Measurements from ENCODE around the gene DTX3L.

The DTX3L gene

DNA sequence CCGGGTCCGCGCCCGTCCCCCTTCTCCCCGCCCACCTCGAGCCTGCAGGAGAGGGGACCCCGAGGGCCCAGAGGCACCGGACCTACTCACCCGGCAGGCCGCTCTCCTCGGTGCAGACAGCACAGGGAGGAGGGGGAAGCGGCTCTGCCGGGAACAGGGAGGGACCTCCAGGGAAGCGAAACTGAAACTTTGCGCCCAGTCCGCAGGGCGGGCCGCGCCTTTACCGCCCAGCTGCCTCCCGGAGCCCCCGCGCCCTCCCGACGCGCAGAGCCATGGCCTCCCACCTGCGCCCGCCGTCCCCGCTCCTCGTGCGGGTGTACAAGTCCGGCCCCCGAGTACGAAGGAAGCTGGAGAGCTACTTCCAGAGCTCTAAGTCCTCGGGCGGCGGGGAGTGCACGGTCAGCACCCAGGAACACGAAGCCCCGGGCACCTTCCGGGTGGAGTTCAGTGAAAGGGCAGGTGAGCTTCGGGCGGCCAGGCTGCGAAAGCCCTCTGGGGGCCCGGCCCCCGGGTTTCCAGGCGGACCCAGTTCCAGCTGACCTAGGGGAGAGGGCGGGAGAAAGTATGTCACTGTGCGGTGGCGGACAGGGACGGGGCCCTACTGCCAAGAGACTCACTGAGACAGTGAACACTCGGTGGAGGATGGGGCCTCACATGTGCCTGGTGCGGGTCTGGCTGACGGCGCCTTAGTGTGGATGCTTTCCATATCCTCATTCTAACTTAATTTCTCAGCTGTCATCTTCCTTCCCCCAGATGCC, at the start of gene DTX3L, which contains the start of gene PARP9:
DTX3L (plus strand) TSS at position 184 of the 758 bp plus-strand sequence; CDS start at position 273, 89 bp downstream.
PARP9 (minus strand) TSS at position 146 of the 758 bp plus-strand sequence. CDS start 4,680 bp downstream, outside the sequence.
- peak; percentile 77 for DNase-seq (ENCODE audit: low spot score)

DNA sequence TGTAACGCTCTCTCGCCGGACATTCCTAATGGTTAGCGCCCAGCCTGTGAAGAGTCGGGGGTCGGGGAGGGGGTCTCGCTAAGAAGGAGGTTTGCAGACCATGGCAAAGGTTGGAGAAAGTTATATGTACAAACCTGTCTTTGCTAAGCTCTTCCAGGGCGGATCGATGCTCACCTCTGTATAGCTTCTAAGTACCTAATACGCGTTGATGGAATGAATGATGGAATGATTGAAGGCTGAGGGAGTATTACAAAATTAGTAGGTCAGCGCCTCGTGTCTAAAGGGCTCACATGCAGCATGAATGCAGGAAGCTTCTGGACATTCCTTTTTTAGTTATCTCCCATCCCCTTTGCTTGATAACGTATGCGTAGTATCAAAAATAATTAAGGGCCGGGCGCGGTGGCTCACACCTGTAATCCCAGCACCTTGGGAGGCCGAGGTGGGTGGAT, 49.1 kb upstream of the DTX3L start:
- no peak for DNase-seq (ENCODE audit: low spot score)

DNA sequence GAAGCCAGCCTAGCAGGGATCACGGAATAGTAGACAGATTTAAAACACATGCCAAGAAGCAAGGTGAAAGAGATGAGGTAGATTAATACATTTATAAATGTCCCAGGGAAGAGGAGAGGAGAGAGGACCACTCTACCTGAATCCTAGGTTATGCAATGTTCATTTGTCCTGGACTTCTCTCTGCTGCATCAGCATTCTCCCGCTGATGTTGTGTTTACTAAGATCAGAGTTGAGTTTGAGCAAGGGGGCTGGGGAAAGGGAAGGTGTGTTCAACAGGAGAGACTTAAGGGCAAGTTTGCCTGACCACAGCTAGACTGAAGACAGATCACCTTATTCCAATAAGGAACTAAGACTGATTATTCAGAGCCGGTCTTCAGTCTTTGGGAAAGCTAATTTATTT, 48.3 kb upstream of the DTX3L start:
- DNase-seq (ENCODE audit: low spot score), result no peak

DNA sequence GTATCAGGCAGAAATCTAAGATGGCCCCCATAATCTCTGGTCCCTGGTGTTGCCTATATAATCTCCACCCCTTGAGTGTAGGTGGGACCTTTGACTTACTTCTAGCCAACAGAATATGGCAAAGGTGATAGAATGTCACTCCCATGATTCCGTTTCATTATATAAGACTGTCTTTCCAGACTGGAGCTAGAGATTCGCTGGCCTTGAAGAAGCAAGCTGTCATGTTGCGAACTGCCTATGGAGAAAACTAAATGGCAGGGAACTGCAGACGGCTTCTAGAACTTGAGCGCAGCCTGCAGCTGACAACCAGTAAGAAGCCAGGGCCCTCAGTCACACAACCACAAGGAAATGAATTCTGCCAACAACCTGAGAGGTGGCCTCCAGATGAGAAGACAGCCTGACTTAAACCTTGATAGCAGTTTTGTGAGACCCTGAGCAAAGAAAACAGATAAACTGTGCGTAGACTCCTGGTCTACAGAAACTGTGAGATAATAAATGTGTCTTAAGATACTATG, 47.2 kb upstream of the DTX3L start:
- DNase-seq (ENCODE audit: low spot score), result no peak

DNA sequence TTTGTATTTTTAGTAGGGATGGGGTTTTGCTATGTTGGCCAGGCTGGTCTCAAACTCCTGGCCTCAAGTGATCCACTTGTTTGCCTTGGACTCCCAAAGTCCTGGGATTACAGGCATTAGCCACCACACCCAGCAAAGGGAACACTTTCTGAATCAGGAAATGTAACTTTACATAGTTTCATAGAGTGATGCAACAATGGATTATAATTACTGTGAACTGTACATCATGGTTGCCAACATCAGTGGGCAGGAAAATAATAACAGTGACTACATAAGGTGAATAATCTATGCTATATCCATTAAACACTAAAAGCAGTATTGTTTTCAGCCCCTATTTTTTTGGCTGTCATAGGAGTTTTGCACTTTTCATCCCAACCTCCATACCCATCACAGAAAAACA, 44.4 kb upstream of the DTX3L start:
- DNase-seq (ENCODE audit: low spot score), result peak; percentile 28

DNA sequence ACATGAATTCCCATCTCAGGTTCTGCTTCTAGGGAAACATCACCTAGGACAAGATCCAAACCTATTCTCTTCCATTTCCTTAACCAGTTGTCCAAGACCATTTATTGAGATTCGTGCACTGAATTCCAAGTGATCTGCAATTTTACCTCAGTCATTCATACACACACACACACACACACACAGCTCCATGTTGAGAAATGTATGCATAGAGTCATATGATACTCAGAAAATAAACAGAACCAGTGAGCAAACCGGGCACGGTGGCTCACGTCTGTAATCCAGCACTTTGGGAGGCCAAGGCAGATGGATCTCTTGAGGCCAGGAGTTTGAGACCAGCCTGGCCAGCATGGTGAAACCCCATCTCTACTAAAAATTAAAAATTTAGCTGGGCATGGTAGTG, 43.3 kb upstream of the DTX3L start:
- DNase-seq (ENCODE audit: low spot score), result no peak

DNA sequence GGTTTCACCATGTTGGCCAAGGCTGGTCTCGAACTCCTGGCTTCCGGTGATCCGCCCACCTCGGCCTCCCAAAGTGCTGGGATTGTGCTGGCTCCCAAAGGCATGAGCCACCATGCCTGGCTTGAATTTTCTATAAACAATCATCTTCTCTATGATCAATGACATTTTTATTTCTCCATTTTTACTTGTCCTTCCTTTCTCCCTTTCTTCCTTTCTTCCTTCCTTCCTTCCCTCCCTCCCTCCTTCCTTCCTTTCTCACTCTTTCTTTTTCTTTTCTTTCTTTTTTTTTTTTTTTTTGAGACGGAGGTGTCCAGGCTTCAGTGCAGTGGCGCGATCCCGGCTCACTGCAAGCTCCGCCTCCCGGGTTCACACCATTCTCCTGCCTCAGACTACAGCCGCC, 40.8 kb upstream of the DTX3L start:
- DNase-seq (ENCODE audit: low spot score), result no peak

DNA sequence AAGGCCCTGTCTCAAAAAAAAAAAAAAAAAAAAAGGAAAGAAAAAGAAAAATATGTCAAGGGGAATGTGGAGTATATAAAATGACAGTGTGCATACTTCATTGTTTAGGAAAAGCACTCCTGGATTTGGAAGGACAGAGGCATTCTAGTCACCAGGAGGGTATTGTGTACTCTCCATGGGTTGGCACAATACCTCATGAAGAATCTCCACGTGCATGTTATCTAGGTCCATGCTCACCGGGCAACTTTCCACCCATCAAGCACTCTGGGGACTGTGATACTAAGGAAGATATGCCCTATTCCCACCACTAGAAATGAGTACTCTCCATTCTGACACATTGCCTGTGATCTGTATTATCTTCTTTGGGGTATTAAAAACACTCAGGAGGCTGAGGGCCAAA, 34.0 kb upstream of the DTX3L start:
- DNase-seq (ENCODE audit: low spot score), result no peak

DNA sequence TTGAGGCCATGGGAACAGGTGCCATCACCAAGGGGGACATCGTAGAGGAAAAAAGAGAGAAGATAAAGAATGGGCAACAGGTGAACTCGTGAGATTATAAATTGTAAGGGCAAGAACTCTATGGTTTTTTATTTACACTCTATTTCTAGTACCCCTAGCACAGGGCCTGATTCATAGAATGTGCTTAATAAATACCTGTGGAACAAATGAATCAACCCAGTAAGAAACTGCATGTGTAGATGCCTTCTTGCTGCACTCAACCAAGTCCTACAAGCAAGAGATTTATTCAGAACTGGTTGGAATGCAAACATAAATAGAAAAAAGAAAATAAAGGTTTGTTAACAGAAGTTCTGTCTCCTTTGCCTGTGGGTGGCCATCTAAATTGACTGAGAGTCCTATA, 30.7 kb upstream of the DTX3L start:
- DNase-seq (ENCODE audit: low spot score), result no peak

DNA sequence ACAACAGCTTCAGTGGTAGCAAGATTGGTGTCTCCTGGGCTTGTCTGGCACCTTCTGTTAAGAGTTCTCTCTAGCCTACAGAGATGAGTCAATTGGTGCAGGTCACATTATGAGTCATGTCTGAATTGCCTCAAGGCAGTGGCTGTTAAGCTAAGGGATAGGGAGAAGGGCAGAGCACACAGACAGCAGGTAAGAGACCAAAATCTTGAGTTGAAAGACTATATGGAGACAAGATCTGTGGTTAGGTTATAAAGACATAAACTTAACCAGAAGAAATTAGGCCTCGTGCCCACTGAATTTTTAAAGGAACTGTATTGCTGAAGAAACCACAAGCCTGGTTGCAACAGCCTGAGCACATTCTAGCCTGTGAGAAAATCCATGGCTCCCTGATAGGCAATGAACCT, 30.2 kb upstream of the DTX3L start:
- DNase-seq (ENCODE audit: low spot score), result peak; percentile 80

DNA sequence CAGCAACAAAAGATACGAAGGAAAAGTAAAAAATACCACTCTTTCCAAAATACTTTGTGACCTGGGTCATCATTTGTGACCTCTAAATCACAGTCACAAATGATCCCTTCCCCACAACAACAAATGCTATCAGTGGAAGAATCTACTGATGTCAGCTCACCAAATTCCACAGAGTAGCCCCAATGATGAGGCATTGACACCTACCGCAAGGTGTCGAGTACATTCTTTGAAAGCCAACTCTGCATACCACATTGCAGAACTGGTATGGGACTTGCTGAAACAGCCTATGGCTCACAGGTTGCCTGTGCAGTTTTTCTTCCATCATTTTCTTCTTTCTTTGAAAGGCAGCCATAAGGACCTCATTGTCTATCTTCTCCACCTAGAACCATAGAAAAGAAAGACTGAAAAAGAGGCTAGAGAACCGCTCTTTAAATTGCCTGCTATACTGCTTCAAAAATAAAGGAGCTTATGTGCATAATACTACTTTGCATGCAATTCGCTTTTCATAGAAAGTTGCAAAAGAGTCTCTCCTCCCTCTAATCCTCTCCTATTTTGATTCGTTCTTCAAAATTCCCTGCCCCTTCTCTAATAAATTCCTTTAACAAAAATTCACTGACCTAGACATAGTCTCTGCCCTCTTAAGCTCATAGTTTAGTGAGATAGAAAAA, 28.0 kb upstream of the DTX3L start:
- no peak for DNase-seq (ENCODE audit: low spot score)

DNA sequence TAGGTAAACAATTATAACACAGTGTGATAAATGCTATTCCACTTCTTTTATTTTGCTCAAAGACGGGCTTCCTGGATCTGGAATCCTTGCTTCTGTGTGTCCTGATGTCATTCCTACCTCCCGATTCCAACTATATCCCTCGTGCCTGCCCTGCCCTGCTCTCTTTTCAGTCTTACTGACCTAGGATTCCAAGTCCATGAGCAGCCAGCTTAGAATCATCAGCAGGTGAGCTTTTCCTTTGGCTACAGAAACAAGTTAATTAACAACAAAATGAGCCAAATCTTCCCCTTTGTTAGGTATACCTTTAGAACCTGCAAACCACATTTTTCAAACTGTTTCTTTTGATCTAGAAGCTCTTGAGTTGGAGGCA, 27.5 kb upstream of the DTX3L start:
- DNase-seq (ENCODE audit: low spot score), result no peak

DNA sequence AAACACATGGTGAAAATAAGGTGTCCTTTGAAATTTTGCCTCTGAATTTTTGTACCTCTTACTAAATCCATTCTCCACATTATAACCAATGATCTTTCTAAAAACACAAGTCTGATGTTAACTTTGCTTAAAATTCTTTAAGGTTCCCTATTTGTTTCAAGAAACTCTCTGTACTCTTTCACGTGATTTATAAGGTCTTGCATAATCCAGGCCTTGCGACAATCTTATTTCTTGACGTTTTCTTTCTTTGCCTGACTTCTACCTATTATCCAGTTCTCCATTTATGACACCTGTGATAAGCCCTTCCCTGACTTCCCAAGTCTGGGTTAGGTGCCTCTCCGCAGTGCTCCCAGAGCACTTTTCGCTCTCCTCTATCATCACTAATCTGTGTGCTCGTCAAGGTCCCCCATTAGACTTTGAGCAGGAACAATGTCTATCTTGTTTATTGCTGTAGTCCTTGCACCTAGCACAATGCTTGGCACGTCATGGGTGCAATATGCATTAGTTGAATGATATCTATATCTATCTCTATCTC, 25.1 kb upstream of the DTX3L start:
- DNase-seq (ENCODE audit: low spot score), result no peak

DNA sequence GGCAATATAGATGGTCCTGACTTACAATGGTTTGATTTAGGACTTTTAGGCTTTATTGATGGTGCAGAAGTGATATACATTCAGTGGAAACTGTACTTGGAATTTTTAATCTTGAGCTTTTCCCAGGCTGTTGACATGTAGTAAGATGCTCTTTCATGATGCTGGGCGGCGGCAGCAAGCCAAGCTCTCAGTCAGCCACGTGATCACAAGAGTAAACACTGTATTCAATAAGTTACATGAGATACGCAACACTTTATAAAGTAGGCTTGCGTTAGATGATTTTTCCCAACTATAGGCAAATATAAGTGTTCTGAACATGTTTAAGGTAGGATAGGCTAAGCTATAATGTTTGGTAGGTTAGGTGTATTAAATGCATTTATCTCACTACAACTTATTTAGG, 18.0 kb upstream of the DTX3L start:
- no peak for DNase-seq (ENCODE audit: low spot score)

DNA sequence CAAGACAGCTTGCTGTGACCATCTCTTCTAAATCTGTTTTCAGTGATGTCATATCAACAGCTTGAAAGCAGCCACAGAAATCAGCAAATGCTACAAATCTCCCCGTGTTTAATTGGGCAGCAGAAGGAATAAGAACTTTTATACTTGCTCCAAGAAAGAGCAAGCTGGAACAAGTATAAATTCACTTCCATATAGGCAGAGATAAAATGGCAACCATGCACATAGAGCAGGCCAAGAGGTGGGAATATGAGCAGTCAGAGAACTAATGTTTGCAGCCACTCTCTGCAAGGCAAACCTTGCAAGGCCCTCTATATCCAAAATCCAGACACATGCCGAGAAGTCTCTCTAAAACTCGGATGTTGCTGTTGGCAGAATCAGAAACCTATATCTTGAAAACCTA, 16.1 kb upstream of the DTX3L start:
- no peak for DNase-seq (ENCODE audit: low spot score)

DNA sequence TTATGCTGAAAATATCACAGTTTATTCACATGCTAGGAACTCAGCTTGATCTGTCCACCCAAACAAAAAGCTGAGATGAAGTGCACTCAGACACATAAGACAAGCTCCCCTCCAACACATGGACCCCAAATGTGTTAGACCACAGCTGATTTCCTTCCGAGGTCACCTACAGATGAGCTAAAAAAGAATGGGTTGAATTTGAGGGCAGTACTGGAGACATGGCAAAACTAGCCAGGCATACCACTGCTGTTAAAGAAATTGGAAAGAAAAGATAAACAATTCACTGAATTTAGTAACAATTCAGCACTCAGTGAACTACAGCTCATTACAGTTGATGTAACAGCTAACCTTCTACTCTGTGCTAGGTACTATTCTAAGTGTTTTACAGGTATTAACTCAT, 15.5 kb upstream of the DTX3L start:
- no peak for DNase-seq (ENCODE audit: low spot score)

DNA sequence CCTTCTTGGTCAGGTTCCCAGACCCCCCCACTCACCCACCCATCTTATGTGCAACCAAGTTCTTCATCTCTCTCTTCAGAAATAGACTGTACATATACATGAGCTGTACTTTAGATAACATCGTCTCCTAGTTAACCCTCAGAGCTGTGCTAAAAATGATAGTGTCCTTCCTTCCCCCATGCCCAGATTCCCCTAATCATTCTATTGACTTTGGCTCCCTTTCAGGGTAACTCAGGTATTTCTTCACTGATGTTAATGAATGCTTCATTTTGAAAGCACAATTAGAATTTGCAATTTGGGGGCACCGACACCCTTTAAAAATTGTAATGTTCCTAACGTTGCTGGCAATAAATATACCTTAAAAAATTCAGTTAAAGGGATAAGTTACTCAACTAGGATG, 11.0 kb upstream of the DTX3L start:
- DNase-seq (ENCODE audit: low spot score), result no peak

DNA sequence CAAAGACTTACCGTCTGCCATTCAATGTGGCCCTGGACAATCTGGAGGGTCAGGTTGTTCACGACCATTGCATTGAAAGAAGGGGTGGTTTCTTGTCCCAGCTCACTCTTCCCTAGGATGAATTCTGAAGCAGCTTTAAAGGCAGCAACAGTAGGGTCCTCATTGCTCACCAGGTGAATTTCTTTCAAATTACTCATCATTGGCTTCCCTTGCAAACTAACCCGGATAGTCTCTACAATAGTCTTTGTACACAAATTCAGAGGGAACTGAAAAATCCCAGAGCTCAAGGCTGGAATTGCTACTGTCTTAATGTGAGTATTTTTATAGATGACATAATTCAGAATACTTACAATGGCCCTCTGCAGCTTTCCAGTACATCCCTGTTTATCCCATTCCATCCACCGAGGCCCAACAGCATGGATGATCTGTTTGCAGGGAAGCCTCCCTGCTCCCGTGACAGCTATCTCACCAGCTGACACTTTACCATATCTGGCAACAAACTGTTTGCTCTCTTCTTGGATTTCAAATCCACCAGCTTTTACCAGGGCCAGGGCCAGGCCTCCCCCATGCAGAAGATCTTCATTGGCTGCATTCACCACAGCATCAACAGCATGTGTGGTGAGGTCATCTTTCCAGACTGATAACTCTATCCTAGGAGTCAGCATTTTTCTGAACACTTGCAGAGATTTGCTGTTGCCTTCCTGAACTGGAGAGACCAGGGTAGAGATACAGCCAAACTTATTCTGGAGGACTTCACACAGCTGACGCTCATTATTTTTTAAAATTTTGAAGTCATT, 8.7 kb upstream of the DTX3L start:
- no peak for DNase-seq (ENCODE audit: low spot score)

DNA sequence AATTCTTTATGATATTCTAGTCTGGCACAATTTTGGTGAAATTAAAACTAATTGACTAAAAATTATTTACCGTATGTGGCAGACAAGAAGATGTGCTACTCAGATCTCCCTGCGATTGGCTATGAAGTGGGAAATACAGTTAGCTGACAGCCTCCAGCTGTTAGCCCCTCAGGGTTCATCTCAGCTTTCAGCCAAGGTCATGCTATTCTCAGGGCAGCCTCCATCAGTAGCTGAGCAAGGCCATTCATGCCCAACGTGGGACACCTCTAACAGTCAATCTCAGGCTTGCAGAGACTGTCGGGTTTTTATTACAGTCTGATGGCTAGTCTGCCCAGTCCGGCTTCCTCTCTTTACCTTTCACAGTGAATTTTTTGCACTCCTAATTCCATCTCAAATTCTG, 6.8 kb upstream of the DTX3L start:
- DNase-seq (ENCODE audit: low spot score), result no peak

DNA sequence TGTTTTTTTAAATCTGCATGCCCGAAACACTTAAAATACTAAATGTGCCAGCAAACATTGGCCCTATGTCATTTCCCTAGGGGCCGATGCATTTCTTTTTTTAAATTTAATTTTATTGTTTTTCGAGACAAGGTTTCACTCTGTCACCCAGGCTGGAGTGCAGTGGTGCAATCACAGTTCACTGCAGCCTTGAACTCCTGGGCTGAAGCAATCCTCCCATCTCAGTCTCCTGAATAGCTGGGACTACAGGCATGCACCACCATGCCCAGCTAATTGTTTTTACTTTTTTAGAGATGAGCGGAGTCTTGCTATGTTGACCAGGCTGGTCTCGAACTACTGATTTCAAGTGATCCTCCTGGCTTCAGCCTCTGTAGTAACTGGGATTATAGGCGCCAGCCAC, 5.5 kb upstream of the DTX3L start:
- no peak for DNase-seq (ENCODE audit: low spot score)

DNA sequence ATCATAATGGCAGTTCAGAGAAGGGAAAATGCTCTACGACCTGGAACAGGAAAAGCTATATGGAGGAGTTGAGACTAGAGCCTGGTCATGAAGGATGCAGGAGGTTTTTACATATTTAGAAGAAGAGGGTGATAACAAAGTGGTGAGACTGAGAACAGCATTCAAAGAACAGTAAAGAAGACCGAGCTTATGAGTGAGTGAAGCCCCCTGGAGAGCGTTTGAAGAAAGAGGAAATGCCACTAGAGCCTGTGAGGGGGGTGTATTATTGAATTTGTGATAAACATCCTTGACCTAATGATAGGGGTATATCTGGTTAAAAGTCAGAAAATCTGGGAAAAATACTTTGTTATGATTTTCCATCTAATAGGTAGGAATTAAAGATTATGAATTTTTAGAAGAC, 4.2 kb upstream of the DTX3L start:
- no peak for DNase-seq (ENCODE audit: low spot score)

DNA sequence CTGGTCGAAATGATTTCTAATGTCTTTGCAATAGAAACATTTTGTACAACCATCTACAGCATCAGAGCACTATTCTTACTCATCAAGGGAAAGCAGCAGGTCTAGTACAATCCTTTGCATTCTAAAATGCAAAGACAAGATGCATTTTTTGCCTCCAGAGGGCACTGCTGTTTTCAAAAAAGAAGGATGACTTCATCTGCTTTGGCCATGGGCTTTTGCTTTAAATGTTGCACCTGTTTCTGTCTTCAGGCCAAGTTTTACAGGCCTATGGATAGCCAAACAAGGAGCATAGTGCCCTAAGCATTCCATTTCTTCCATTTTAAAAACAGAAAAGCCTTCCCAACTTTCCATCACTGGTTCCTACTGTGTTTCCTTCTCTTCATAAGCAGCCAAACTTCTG, 3.5 kb upstream of the DTX3L start:
- peak; percentile 77 for DNase-seq (ENCODE audit: low spot score)

Measured in RKO (cell line).